GM18505 (cell line): ENCODE results near the gene CETP.

ENCODE experiments used
- ATAC-seq: cut with Tn5 transposase; IDR thresholded peaks from one replicate; pipeline ENCODE4 v1.9.1; 2021; ENCODE audit not compliant: unreplicated experiment
- POLR2A ChIP-seq: IDR thresholded peaks from 4 replicates; pipeline ENCODE4 v1.6.1; 2011; ENCODE audit warnings: borderline replicate concordance; ENCODE audit not compliant: insufficient read depth, insufficient read length; ENCODE audit errors: extremely low read depth

The CETP gene

GRCh38 chr16:57027067-57027466 lies 65.3 kb downstream of the CETP start:
- no peak for ATAC-seq
- TF ChIP-seq POLR2A, result no peak

GRCh38 chr16:57028086-57028485 lies 66.3 kb downstream of the CETP start:
- ATAC-seq, result no peak

GRCh38 chr16:57029161-57030160 lies 67.7 kb downstream of the CETP start:
- ATAC-seq, result no peak
- TF ChIP-seq POLR2A, result no peak

More at GRCh38 chr16:57028086-57028485, 66.3 kb downstream of the CETP start:
- TF ChIP-seq POLR2A, result no peak

- no peak for TF ChIP-seq POLR2A
- ATAC-seq, result no peak
Measured at GRCh38 chr16:57030346-57030902, 68.7 kb downstream of the CETP start.

- no peak for TF ChIP-seq POLR2A
- no peak for ATAC-seq
Measured at GRCh38 chr16:57031156-57031555, 69.4 kb downstream of the CETP start.

GRCh38 chr16:57032346-57032745 lies 70.6 kb downstream of the CETP start:
- TF ChIP-seq POLR2A, result no peak
- no peak for ATAC-seq

GRCh38 chr16:57032931-57033330 lies 71.2 kb downstream of the CETP start:
- no peak for ATAC-seq
- no peak for TF ChIP-seq POLR2A
